HepG2 (cell line): ENCODE results near the gene PYGO2. TPM values are rescaled to one million over a fixed set of nuclear protein-coding genes. Genes with fewer than 3 reads are reported as not detected.

Source experiments
- ETV5 ChIP-seq: IDR thresholded peaks from 2 replicates; pipeline ENCODE4 v1.6.1; 2018; ENCODE audit warnings: missing biosample characterization, missing genetic modification reagents, inconsistent platforms, borderline replicate concordance
- NAIF1 ChIP-seq: sonication (generic); formaldehyde crosslinking; IDR thresholded peaks from 2 replicates; pipeline ENCODE4 v1.5.0; 2020; ENCODE audit warnings: mild to moderate bottlenecking, missing genetic modification reagents, borderline replicate concordance
- NFKBIZ ChIP-seq: IDR thresholded peaks from 2 replicates; pipeline ENCODE4 v1.6.1; 2018; ENCODE audit warnings: missing genetic modification reagents, missing compliant biosample characterization
- ZFX ChIP-seq: sonication (generic); formaldehyde crosslinking; IDR thresholded peaks from 2 replicates; pipeline ENCODE4 v1.4.0; 2020; ENCODE audit warnings: mild to moderate bottlenecking, low read depth, missing genetic modification reagents, moderate library complexity
- ZFY ChIP-seq: sonication (generic); formaldehyde crosslinking; IDR thresholded peaks from 2 replicates; pipeline ENCODE4 v1.4.0; 2020; ENCODE audit warnings: missing genetic modification reagents
- ZNF136 ChIP-seq: sonication (generic); formaldehyde crosslinking; IDR thresholded peaks from 2 replicates; pipeline ENCODE4 v1.8.1; 2022; ENCODE audit warnings: low read depth, mild to moderate bottlenecking, moderate library complexity, missing genetic modification reagents
- ZNF18 ChIP-seq: sonication (generic); formaldehyde crosslinking; IDR thresholded peaks from 2 replicates; pipeline ENCODE4 v1.8.0; 2022; ENCODE audit warnings: mild to moderate bottlenecking, missing genetic modification reagents; ENCODE audit not compliant: insufficient replicate concordance
- ZNF234 ChIP-seq: sonication (generic); formaldehyde crosslinking; conservative IDR thresholded peaks from 2 replicates; pipeline ENCODE4 v1.5.1; 2020; ENCODE audit warnings: mild to moderate bottlenecking, missing genetic modification reagents
- ZNF614 ChIP-seq: IDR thresholded peaks from 2 replicates; pipeline ENCODE4 v1.6.1; 2018; ENCODE audit warnings: missing biosample characterization, missing genetic modification reagents, inconsistent platforms, borderline replicate concordance
- ZNF672 ChIP-seq: sonication (generic); formaldehyde crosslinking; IDR thresholded peaks from 2 replicates; pipeline ENCODE4 v1.8.1; 2022; ENCODE audit warnings: missing genetic modification reagents
- ZNF704 ChIP-seq: sonication (generic); formaldehyde crosslinking; IDR thresholded peaks from 2 replicates; pipeline ENCODE4 v1.8.1; 2023; ENCODE audit warnings: mild to moderate bottlenecking, inconsistent platforms, moderate library complexity, missing genetic modification reagents, borderline replicate concordance
- ZNF83 ChIP-seq: sonication (generic); formaldehyde crosslinking; IDR thresholded peaks from 2 replicates; pipeline ENCODE4 v1.4.0; 2020; ENCODE audit warnings: missing genetic modification reagents, mild to moderate bottlenecking, borderline replicate concordance
- ZSCAN31 ChIP-seq: sonication (generic); formaldehyde crosslinking; IDR thresholded peaks from 2 replicates; pipeline ENCODE4 v1.5.0; 2020; ENCODE audit warnings: low read depth, mild to moderate bottlenecking, missing genetic modification reagents
- ZZZ3 ChIP-seq: sonication (generic); formaldehyde crosslinking; IDR thresholded peaks from 2 replicates; pipeline ENCODE4 v1.4.0; 2020; ENCODE audit warnings: missing genetic modification reagents, mild to moderate bottlenecking, borderline replicate concordance
- polyA plus RNA-seq, 8 experiments: library from polyadenylated mRNA; depleted of rRNA in 3 of 8; stranded (reverse) in 7 of 8; unstranded in 1 of 8; fragments of >200 nt; fragmentation: Illumina TruSeq in 4 of 8; extraction: Trizol in 4 of 8; gene quantifications; 2 replicates each; pipeline versions ENCODE4 v1.2.1 to v1.2.3, GENCODE V29; 2011 to 2016; ENCODE audit warnings: low read depth in 4 of 8, missing spikeins in 1 of 8, mixed read lengths in 1 of 8; ENCODE audit not compliant: insufficient read depth in 1 of 8
- total RNA-seq, 5 experiments: library from RNA; depleted of rRNA; stranded (reverse); fragments of >200 nt; fragmentation: Illumina TruSeq; extraction: Trizol; gene quantifications; 2 replicates each; pipeline ENCODE4 v1.2.3, GENCODE V29; 2016; ENCODE audit warnings: low read depth in 1 of 5
- TF ChIP-seq, protein P1 (sequence below): sonication (generic); formaldehyde crosslinking; IDR thresholded peaks from 2 replicates; pipeline ENCODE4 v1.8.1; 2023; ENCODE audit warnings: missing genetic modification reagents, mild to moderate bottlenecking, borderline replicate concordance
- TF ChIP-seq, protein P2 (sequence below), 2 experiments: sonication (generic) in 1 of 2; formaldehyde crosslinking in 1 of 2; IDR thresholded peaks; 2 replicates each; pipeline versions ENCODE4 v1.6.1 to v1.9.0; 2014 to 2022; ENCODE audit warnings: antibody characterized with exemption in 1 of 2, borderline replicate concordance in 1 of 2, inconsistent platforms in 1 of 2, low read depth in 1 of 2, missing genetic modification reagents in 1 of 2

The PYGO2 gene
- total and polyA plus RNA-seq, 2 of the 13 experiments (the other 11 are each of a cell fraction or from before 2014, with no cell fraction given), result 20.3 to 21.8 TPM

DNA sequence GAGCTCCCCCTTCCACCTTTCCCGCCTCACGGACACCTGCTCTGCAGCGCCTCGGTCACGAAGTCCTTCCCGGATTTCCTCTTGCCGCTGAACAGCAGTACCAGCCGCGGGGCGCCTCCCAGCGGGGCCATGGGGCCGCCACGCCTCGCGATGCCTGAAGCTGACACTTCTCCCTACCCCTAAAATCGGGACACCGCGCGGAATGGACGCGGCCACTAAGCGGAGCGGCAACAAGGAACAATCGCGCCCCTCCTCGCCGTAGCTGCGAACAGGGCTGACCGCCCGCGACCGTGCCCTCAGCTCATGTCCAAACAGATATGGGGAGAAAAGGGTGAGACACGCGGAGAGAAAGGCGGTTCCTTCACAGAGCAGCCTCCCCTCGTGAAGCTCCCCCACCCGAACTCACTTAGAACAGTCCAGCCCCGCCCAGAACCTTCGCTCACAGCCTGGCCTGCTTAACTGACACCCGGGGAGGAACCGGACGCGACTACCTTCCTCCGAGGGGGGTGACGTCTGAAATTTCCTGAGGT lies 25.0 kb downstream of the PYGO2 start, which contains the start of gene PMVK (continued):
- TF ChIP-seq ZZZ3 (CRISPR knock-in tag) (peak; percentile 94), ZNF614 (CRISPR knock-in tag) (peak; percentile 91), ZFY (CRISPR knock-in tag) (peak; percentile 51; the same call in 1 of the 2 replicates), ZNF83 (CRISPR knock-in tag) (peak; percentile 60), ETV5 (CRISPR knock-in tag) (peak; percentile 88), ZNF672 (CRISPR knock-in tag) (peak; percentile 95), ZNF18 (CRISPR knock-in tag) (peak; percentile 96), ZSCAN31 (CRISPR knock-in tag) (peak; percentile 99), ZNF234 (peak; percentile 94; the same call in 1 of the 2 replicates), ZNF136 (peak; percentile 97; the same call in 1 of the 2 replicates), ZNF704 (CRISPR knock-in tag) (peak; percentile 99), NFKBIZ (CRISPR knock-in tag) (peak; percentile 91; the same call in 1 of the 2 replicates), ZFX (CRISPR knock-in tag) (peak; percentile 77), NAIF1 (peak; percentile 97)
- TF ChIP-seq, protein P1, sequence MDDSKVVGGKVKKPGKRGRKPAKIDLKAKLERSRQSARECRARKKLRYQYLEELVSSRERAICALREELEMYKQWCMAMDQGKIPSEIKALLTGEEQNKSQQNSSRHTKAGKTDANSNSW (CRISPR knock-in tag), result peak; percentile 92; the same call in 1 of the 2 replicates
- TF ChIP-seq, protein P2, sequence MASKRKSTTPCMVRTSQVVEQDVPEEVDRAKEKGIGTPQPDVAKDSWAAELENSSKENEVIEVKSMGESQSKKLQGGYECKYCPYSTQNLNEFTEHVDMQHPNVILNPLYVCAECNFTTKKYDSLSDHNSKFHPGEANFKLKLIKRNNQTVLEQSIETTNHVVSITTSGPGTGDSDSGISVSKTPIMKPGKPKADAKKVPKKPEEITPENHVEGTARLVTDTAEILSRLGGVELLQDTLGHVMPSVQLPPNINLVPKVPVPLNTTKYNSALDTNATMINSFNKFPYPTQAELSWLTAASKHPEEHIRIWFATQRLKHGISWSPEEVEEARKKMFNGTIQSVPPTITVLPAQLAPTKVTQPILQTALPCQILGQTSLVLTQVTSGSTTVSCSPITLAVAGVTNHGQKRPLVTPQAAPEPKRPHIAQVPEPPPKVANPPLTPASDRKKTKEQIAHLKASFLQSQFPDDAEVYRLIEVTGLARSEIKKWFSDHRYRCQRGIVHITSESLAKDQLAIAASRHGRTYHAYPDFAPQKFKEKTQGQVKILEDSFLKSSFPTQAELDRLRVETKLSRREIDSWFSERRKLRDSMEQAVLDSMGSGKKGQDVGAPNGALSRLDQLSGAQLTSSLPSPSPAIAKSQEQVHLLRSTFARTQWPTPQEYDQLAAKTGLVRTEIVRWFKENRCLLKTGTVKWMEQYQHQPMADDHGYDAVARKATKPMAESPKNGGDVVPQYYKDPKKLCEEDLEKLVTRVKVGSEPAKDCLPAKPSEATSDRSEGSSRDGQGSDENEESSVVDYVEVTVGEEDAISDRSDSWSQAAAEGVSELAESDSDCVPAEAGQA (IDR thresholded peaks at IDR 0.05; ENCODE audit: low read depth), result peak; percentile 74; the same call in 1 of the 2 replicates
- TF ChIP-seq, protein P2 (CRISPR knock-in tag; IDR thresholded peaks at IDR 0.05; ENCODE audit: borderline replicate concordance), result no peak
